ENCODE results near the gene IFNLR1.

The IFNLR1 gene

DNA sequence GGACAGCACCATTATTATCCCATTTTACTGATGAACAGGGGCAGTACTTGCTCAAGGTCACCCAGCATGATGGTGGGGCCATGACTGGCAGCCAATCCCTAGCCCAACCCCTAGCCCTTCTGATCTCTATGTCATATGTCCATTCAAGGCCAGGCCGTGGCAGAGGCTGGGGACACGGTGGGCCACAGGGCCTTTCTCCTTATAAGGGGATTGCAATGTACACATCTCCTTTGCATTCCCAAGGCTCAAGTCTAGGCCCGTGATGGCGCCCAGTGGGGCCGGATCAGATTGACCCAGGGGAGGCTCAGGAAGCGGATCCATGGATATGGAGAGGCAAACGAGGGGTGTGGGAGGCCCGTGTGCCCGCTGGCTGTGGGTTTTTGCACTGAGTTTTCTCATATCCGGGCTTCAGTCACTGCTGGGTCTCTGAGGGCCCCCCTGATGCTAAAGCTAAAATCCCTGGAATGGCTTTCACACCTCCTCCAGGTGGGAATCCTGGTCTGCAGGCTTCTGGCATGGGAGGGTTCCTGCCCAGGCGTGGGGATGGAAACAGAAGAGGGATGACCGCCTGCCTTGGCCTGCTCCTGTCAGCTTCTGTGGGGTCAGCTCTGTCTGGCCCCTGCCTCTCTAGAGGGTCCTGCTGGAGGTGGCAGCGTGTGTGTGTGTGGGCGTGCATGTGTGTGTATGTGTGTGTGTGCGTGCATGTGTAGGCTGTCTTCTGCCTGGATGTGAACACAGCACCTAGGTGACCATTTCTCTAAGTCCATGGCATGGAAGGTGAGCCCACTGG lies 77.2 kb downstream of the IFNLR1 start:
- no peak for DNase-seq (ENCODE audit: insufficient read length, low spot score)
- no peak for FAIRE-seq

DNA sequence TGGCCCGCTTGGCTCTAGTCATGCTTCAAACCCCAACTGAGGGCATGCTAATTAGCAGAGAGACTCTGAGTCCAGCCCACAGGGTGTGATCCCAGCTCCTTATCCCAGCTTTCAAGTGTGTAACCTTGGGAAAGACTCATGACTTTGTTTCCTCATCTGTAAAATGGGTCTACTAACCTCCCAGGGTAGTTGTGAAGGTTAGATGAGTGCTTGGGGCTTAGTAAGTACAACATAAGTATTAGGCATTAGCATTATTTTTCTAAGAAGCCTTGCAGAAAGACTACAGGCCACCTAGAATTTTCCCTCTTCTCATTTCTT lies 78.0 kb downstream of the IFNLR1 start:
- DNase-seq (ENCODE audit: insufficient read length, low spot score): no peak
- FAIRE-seq: no peak

DNA sequence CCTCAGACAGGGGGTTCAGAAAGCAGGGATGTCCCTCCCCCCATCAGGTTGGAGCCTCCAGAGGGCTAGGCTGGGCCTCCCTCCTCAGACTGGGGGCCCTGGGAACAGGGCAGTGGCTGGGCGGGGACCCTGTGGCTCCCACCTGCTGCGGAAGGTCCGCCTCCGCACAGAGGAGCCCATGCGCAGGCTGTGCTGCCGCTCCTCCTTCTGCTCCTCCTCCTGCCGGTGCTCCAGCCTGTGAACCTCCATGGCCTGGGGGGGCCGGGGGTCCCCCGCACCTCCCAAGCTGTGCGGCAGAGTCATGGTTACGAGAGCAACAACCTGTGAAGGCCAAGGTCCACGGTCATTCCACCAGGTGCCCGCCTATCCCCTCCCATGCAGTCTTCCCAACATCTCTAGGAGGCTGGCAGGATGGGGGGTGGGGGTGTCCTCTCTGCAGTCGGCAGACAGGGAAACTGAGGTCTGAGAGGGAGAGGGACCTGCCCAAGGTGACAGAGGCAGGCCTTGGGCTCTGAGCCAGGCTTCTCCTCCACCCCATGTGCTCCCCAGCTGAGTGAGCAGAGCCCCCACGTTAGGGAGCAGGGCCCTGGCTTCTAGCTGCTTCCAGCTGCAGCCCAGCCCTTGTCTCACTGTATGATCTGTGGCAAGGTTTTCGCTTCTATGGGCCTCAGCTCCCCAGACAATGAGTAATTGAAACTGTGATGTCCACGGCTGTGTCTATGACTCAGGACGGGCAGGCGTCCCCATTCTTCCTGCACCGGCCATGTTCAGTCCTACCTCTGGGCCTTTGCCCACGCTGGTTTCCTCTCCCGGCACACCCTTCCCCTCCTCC lies 78.5 kb downstream of the IFNLR1 start:
- DNase-seq (ENCODE audit: insufficient read length, low spot score) (peak; percentile 22), FAIRE-seq (no peak)

DNA sequence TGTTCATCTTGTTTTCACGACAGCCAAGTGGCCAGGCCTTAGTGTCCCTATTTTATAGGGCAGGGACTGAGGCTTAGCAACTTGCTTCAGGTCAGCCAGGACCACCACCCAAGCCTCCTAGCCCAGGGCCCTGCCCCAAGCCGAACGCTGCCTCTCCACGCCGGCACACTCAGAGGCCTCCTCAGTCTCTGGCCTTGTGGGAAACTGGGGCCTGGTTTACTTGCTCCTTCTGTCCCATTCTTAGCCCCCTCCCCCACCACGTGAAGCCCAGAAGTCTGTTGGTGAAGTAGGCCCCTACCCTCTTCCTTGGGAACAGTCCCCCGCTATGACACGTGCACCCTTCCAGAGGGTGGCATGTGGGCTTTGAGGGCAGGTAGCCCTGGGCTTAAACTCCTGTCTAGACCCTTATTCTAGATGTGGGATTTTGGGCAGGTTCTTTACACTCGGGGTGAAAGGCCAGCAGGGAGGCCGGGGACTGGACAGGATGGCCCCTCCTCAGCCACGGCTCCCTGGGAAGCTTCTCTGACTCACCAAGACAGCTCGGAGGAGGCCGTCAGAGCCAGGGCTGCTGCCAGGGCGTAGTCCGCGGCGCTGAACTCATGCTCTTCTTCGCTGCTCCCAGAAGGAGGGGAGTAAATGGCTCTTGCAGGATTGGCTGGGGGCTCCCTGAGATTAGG lies 79.5 kb downstream of the IFNLR1 start:
- FAIRE-seq (no peak), DNase-seq (ENCODE audit: insufficient read length, low spot score) (no peak)

DNA sequence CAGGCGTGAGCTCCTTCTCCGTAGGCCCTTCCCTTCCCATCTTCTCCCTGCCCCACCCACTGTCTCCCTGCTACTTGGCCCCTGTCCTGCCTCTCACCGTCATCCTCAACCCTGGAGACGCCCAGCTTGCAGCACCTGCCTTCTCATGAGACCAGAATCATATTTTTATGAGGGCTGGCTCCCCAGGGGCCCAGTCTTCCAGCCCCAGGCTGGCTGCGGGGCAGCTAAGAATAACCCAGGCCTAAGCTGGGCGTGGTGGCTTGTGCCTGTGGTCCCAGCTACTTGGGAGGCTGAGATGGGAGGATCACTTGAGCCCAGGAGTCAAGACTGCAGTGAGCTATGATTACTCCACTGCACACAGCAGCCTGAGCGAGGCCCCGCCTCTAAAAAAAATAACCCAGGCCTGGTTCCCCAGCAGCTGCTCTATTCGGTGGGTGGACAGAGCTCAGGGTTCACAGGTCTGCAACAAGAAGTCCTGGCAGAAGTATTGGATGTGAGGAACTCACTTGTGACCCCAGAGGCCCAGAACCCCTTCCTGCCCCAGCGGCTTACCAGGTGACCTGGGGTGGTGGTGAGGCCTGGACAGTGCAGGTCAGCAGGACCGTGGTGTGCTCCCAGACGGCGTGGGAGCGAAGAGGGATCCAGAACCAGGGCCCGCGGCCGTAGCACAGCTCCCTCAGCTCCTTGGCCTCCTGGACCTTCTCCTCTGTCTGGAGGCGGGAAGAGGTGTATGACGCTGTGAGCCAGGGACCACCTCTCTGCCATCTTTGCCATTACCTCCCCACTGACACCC lies 81.5 kb downstream of the IFNLR1 start:
- FAIRE-seq (no peak), DNase-seq (ENCODE audit: insufficient read length, low spot score) (no peak)

DNA sequence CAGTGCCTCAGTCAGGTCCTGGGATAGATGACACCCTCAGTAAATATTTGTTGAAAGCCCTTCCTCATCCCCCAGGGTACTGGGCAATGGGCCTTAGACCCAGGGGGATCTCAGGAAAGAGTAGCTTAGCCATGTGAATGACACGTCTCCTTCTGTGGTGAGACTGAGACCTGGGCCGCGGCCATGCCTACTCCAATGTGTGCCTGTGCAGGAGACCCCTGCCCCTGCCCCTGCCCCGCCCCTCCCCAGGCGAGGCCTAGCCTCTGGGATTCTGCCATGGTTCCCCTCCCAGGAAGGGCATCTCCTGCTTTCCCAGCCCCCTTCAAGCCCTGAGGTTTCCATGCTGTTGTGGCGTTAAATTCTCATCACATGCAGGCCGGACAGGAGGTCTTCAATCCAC lies 82.2 kb downstream of the IFNLR1 start:
- DNase-seq (ENCODE audit: insufficient read length, low spot score): no peak
- no peak for FAIRE-seq
